Neural progenitor cell (in vitro differentiated cells): ENCODE measurements around the gene CRY2. TPM values are rescaled to one million over a fixed set of nuclear protein-coding genes. Genes with fewer than 3 reads are reported as not detected.

ENCODE experiments used
- DNase-seq: peaks from one replicate; pipeline ENCODE4 v3.0.0-alpha.2; 2016; ENCODE audit warnings: low spot score
- H2AFZ ChIP-seq: fragments of 200-600 bp; sonication (generic); replicated peaks from 2 replicates; pipeline ENCODE4 v1.6.1; 2016; ENCODE audit warnings: antibody characterized with exemption
- H3F3A ChIP-seq: fragments of 200-600 bp; sonication (generic); 2 replicates; pipeline ENCODE4 v1.6.1; 2016; ENCODE audit warnings: antibody characterized with exemption, low read depth
- H3K27ac ChIP-seq: fragments of 200-600 bp; sonication (generic); 2 replicates; pipeline ENCODE4 v1.5.1; 2016; ENCODE audit warnings: mild to moderate bottlenecking
- H3K27me3 ChIP-seq: fragments of 200-600 bp; sonication (generic); 2 replicates; pipeline ENCODE4 v1.6.1; 2016; ENCODE audit warnings: mild to moderate bottlenecking, moderate library complexity
- H3K36me3 ChIP-seq: fragments of 200-600 bp; sonication (generic); 2 replicates; pipeline ENCODE4 v1.5.1; 2016
- H3K4me1 ChIP-seq: fragments of 200-600 bp; sonication (generic); 2 replicates; pipeline ENCODE4 v1.6.1; 2016; ENCODE audit warnings: mixed run types
- H3K4me2 ChIP-seq: fragments of 200-600 bp; sonication (generic); 2 replicates; pipeline ENCODE4 v1.6.1; 2016
- H3K4me3 ChIP-seq: fragments of 200-600 bp; sonication (generic); 2 replicates; pipeline ENCODE4 v1.5.1; 2016
- H3K79me2 ChIP-seq: fragments of 200-600 bp; sonication (generic); 2 replicates; pipeline ENCODE4 v1.6.1; 2016; ENCODE audit warnings: low read depth
- H3K9ac ChIP-seq: fragments of 200-600 bp; sonication (generic); 2 replicates; pipeline ENCODE4 v1.6.1; 2016
- H3K9me3 ChIP-seq: fragments of 200-600 bp; sonication (generic); 2 replicates; pipeline ENCODE4 v1.5.1; 2016; ENCODE audit warnings: low read depth
- H4K20me1 ChIP-seq: fragments of 200-600 bp; sonication (generic); 2 replicates; pipeline ENCODE4 v1.6.1; 2016; ENCODE audit warnings: low read depth
- H3K27ac Mint-ChIP-seq: 3 replicates; pipeline ENCODE4 v1.8.0; 2021; ENCODE audit warnings: mixed read lengths
- H3K27me3 Mint-ChIP-seq: 2 replicates; pipeline ENCODE4 v1.8.0; 2022; ENCODE audit warnings: low read depth, mild to moderate bottlenecking, inconsistent platforms, moderate library complexity, mixed read lengths; ENCODE audit not compliant: insufficient read depth
- H3K36me3 Mint-ChIP-seq: 3 replicates; pipeline ENCODE4 v1.8.0; 2021; ENCODE audit warnings: mixed read lengths
- H3K4me1 Mint-ChIP-seq: 3 replicates; pipeline ENCODE4 v1.8.0; 2021; ENCODE audit warnings: mixed read lengths
- H3K4me3 Mint-ChIP-seq: 3 replicates; pipeline ENCODE4 v1.8.0; 2021; ENCODE audit warnings: mild to moderate bottlenecking, moderate library complexity, mixed read lengths
- H3K9me3 Mint-ChIP-seq: 3 replicates; pipeline ENCODE4 v1.8.0; 2020; ENCODE audit warnings: mixed read lengths
- CTCF ChIP-seq: fragments of 200-600 bp; sonication (generic); IDR thresholded peaks from 2 replicates; pipeline ENCODE4 v1.5.1; 2017; ENCODE audit warnings: antibody characterized with exemption, mild to moderate bottlenecking
- EZH2 ChIP-seq: fragments of 200-600 bp; sonication (generic); IDR thresholded peaks from 2 replicates; pipeline ENCODE4 v1.6.1; 2017; ENCODE audit warnings: antibody characterized with exemption, mild to moderate bottlenecking, moderate library complexity
- EZH2phosphoT487 ChIP-seq: fragments of 200-600 bp; sonication (generic); IDR thresholded peaks from 2 replicates; pipeline ENCODE4 v1.6.1; 2017; ENCODE audit warnings: antibody characterized with exemption
- total RNA-seq: library from RNA; depleted of rRNA; stranded (reverse); fragments of >200 nt; gene quantifications from 2 replicates; pipeline ENCODE4 v1.2.3, GENCODE V29; 2015; ENCODE audit warnings: low replicate concordance

CRY2 gene
- total RNA-seq, 1 donor from 2014 or later = 15.8 TPM

- peaks cover 19% of the 10 kb centered on the region for H3K79me2 ChIP-seq
- no peak overlapping the region for H2AFZ ChIP-seq
- no peaks in the 10 kb centered on the region for H3K36me3 ChIP-seq
- Mint-ChIP-seq H3K27me3 (peaks cover 19% of the 10 kb centered on the region), H3K36me3 (no peaks in the 10 kb centered on the region), H3K4me3 (peak overlapping the region; percentile 97), H3K27ac (no peak overlapping the region), H3K9me3 (no peaks in the 10 kb centered on the region), H3K4me1 (peaks cover 38% of the 10 kb centered on the region)
- peaks cover 48% of the 10 kb centered on the region for H3F3A ChIP-seq
- peak overlapping the region; percentile 79 for H3K4me3 ChIP-seq
- H4K20me1 ChIP-seq = peaks cover 18% of the 10 kb centered on the region
- H3K4me2 ChIP-seq = peak overlapping the region; percentile 96
- peak overlapping the region; percentile 30 for H3K9ac ChIP-seq
- DNase-seq = no peak
- no peak for TF ChIP-seq CTCF
- TF ChIP-seq EZH2phosphoT487 = no peak
- no peak for TF ChIP-seq EZH2
- no peaks in the 10 kb centered on the region for H3K27me3 ChIP-seq
- no peaks in the 10 kb centered on the region for H3K9me3 ChIP-seq
- peak overlapping the region; percentile 58 for H3K27ac ChIP-seq
- peaks cover 37% of the 10 kb centered on the region for H3K4me1 ChIP-seq
Measured at GRCh38 chr11:45917286-45917622, 70.0 kb downstream of the CRY2 start.

GRCh38 chr11:45917623-45918330, 70.5 kb downstream of the CRY2 start, which contains the start of gene PEX16:
Gene PEX16, minus strand, starts transcription at chr11:45917877. Its CDS starts 66 bp downstream, at chr11:45917811.
- no peak for TF ChIP-seq EZH2
- TF ChIP-seq EZH2phosphoT487 = peak; percentile 2
- Histone ChIP-seq H3K4me1 (peaks cover 37% of the 10 kb centered on the region), H3K36me3 (no peaks in the 10 kb centered on the region), H2AFZ (peak within 1 kb of the TSS; percentile 83), H3F3A (peaks cover 53% of the 10 kb centered on the region), H4K20me1 (peaks cover 18% of the 10 kb centered on the region), H3K79me2 (peaks cover 19% of the 10 kb centered on the region), H3K4me2 (peak within 1 kb of the TSS; percentile 96), H3K27ac (peak within 1 kb of the TSS; percentile 58), H3K9ac (peak within 1 kb of the TSS; percentile 30), H3K4me3 (peak within 1 kb of the TSS; percentile 79), H3K27me3 (peaks cover 3% of the 10 kb centered on the region), H3K9me3 (no peaks in the 10 kb centered on the region)
- H3K4me3 Mint-ChIP-seq = peak within 1 kb of the TSS; percentile 97
- peak within 1 kb of the TSS; percentile 81 for H3K27ac Mint-ChIP-seq
- no peaks in the 10 kb centered on the region for H3K9me3 Mint-ChIP-seq
- peak; percentile 98 for DNase-seq
- H3K27me3 Mint-ChIP-seq = peaks cover 19% of the 10 kb centered on the region
- H3K4me1 Mint-ChIP-seq = peaks cover 38% of the 10 kb centered on the region
- no peaks in the 10 kb centered on the region for H3K36me3 Mint-ChIP-seq

- Histone ChIP-seq H4K20me1 (peaks cover 18% of the 10 kb centered on the region), H3K36me3 (no peaks in the 10 kb centered on the region), H3K9ac (peak overlapping the region; percentile 7), H3K9me3 (no peaks in the 10 kb centered on the region), H3F3A (peaks cover 54% of the 10 kb centered on the region), H3K4me1 (peaks cover 37% of the 10 kb centered on the region), H3K27ac (no peak overlapping the region), H3K4me3 (peak overlapping the region; percentile 79), H3K4me2 (peak overlapping the region; percentile 96), H3K79me2 (peaks cover 19% of the 10 kb centered on the region), H3K27me3 (peaks cover 9% of the 10 kb centered on the region), H2AFZ (peak overlapping the region; percentile 83)
- Mint-ChIP-seq H3K36me3 (no peaks in the 10 kb centered on the region), H3K27me3 (peaks cover 23% of the 10 kb centered on the region), H3K9me3 (no peaks in the 10 kb centered on the region), H3K4me3 (peak overlapping the region; percentile 97), H3K4me1 (peaks cover 40% of the 10 kb centered on the region), H3K27ac (peak overlapping the region; percentile 81)
- TF ChIP-seq CTCF (no peak), EZH2 (no peak), EZH2phosphoT487 (no peak)
- DNase-seq = peak; percentile 79
Measured at GRCh38 chr11:45918331-45918941, 71.2 kb downstream of the CRY2 start.
